ENCODE measurements around the gene STAT6.

Gene STAT6

GRCh38 chr12:57146961-57147944 is 36.1 kb upstream of the STAT6 start, which contains the start of gene LRP1-AS:
Gene LRP1-AS (minus strand): TSS chr12:57147619.
- no peak for DNase-seq (ENCODE audit: low read depth in 2 of 2)

- no peak for DNase-seq (ENCODE audit: low read depth in 2 of 2)
These were observed 34.9 kb upstream of the STAT6 start for GRCh38 chr12:57146092-57146491.

GRCh38 chr12:57145460-57146059 is 34.4 kb upstream of the STAT6 start:
- no peak for DNase-seq (ENCODE audit: low read depth in 2 of 2)

- no peak for DNase-seq (ENCODE audit: low read depth in 2 of 2)
These were observed 32.3 kb upstream of the STAT6 start for GRCh38 chr12:57143454-57143853.

GRCh38 chr12:57142727-57143126 is 31.6 kb upstream of the STAT6 start:
- DNase-seq (ENCODE audit: low read depth in 2 of 2), result no peak

DNA sequence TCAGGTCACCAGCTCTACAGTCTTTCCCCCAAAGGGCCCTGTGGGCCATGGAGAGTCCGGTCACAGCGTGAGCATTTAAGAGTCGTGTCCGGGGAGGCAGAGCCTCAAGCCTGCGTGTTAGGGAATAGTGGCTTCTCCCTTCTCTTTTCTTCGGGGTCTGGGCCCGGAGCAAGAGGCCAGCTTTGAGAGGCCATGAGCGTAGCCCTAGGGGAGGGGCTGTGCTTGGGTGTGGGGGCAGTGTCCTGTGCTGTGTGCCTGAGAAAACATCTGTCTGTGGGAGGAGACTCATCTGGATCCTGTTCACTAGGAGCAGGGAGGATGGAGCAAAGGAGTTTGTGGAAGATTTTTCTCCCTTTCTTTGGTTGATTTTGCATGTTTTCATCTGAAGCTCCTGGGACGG is 31.0 kb upstream of the STAT6 start:
- DNase-seq (ENCODE audit: low read depth in 2 of 2), result no peak

GRCh38 chr12:57141249-57141648 is 30.1 kb upstream of the STAT6 start:
- DNase-seq (ENCODE audit: low read depth in 2 of 2), result no peak

DNA sequence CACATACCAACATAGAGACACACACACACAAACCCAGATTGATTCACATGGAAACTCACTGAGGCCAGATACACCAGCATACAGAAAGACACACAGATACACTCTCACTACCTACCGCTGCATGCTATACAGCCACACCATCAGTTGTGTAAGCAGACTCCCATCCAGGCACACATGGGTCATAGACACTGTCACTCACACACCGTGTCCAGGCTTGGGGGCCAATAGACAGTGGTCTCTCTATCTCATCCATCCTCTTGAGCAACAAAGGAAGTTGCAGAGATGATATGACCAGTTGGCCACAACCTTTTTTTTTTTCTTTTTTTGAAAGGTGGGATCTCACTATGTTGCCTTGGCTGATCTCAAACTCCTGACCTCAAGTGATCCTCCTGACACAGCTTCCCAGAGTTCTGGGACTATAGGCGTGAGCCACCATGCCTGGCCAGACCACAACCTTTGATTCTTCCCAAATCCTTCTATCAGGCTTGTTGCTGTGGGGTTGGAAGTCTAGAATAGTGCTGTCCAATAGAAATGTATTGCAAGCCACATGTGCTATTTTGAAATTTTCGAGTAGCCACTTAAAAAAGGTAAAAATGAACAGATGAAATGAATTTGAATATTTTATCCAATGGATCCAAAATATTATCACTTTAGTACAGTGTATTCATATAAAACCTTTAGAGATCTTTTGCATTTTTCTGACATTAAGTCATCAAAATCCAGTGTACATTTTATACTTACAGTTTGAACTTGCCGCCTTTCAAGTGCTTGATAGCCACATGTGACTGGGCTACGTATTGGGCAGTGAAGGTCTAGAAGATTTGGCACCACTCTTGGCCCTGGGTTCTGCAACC is 28.9 kb upstream of the STAT6 start:
- no peak for DNase-seq (ENCODE audit: low read depth in 2 of 2)

DNA sequence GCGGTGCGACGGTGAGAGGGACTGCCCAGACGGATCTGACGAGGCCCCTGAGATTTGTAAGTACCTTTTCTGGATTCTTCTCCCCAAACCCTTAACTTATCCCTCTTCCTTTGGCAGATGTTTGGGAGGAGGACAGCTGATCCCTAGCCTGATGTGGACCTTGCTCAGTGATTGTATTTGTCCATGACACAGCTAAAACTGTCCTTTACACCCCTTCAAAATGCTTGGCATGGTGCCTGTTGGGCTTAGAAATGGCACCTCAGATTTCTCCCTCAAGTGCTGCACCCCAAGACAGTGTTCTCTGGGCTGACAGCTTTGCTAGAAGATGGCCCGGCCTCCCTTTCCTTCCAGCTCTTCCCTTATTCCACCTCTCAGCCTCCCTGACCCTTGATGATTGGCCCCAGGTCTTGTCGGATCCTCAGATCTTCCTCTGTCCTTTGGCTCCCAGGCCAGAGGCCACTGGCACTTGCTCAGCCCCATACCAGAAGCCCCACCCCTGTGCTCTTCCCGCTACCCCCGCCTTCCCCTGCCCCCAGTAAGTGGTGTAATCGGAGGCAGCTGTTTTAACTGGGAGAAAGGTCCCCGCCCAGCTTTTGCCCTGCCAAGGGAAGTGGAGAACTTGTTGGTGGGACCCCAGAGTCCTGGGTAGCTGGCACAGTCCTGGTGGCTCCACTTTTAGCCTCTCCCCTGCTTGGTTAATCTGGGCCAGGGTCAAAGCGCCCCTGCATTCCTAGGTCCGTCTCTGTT is 27.5 kb upstream of the STAT6 start:
- DNase-seq (ENCODE audit: low read depth in 2 of 2), result no peak

GRCh38 chr12:57135527-57136326 is 24.6 kb upstream of the STAT6 start:
- DNase-seq (ENCODE audit: low read depth in 2 of 2), result no peak

DNA sequence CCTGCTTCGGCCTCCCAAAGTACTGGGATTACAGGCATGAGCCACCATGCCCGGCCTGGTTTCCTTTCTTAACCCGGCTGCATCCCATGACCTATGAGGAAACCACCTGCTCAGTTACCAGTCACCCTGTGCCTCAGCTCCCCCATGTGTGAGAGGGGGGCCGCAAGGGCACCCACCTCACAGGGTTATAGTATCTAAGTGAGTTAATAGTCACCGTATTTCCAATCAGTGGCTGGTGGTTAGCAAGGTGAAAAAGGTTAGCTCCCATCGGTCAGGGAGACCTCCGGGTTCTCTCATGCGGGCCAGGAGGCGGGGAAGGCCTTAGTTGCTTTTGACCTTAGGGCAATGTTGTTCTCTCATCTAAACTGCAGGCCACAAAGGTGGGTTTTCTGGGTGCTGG is 23.8 kb upstream of the STAT6 start:
- DNase-seq (ENCODE audit: low read depth in 2 of 2), result no peak

- no peak for DNase-seq (ENCODE audit: low read depth in 2 of 2)
These were observed 22.8 kb upstream of the STAT6 start for GRCh38 chr12:57133916-57134315.

GRCh38 chr12:57133013-57133569 is 21.9 kb upstream of the STAT6 start:
- no peak for DNase-seq (ENCODE audit: low read depth in 2 of 2)

DNA sequence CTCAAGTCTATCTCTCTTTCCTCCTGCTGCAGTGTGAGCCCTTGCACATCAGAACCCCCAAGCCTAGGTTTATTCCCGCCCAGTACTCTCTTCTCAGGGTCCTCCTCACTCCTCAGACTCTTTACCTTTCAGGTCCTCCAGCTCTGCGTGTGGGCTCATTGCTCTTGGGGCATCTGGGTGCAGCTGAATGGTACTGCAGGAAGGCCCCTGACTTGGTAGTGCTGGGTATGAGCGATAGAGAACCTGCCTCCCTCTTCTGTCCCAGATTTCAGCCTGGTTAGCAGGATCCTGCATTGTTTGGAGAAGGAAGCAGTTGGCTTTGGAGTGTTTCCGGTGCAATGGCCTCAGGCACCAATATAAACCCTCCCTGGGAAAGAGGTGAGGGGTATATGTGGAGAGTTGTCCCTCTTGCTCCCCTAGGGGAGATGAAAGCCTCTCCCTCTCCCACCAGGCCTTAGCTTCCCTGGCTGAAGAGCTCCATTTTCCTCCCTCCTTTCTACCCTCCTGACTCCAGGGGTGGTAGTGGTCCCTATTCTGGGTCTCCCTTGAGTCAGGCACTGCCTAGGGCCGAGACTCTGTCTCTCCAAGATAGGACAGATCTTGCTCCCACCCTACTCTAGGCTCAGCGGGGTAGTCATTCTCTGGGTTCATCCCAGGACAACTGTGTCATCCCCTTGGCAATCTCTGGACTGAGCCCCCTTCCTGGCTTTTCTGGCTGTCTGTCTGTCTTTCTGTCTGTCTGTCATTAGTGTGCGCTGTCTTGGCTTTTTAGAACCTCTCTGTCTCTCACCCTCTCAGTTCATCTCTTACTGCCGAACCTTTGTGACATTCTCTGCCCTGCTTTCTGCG is 21.0 kb upstream of the STAT6 start:
- DNase-seq (ENCODE audit: low read depth in 2 of 2), result no peak

GRCh38 chr12:57130941-57131340 is 19.8 kb upstream of the STAT6 start:
- no peak for DNase-seq (ENCODE audit: low read depth in 2 of 2)

- DNase-seq (ENCODE audit: low read depth in 2 of 2), result no peak
These were observed 18.7 kb upstream of the STAT6 start for GRCh38 chr12:57129889-57130288.

DNA sequence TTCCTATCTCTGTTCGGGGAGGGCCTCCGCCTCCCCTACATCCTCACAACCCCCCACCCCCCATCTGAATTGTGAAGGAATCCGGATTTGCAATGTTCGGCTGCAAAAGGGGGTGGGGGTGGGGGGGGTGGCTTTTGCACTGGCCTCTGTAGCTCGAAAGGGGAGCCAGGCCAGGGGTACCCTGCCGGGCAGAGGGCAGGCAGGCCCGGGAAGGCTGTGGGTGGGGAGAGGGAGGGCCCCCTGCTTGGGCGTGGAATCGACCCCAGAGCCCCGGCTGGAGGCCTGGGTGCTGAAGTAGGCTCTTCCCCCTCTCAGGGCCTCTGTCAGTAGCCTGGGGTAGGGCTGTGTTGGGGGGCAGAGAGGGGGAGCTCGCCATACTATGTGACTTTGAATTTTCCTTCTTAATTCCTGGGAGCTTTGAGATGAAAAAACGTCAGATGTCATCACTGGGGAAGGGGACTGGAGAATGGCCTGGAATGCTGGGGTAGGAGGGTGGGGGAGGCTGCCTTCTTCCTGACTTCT is 18.2 kb upstream of the STAT6 start:
- DNase-seq (ENCODE audit: low read depth in 2 of 2), result no peak

GRCh38 chr12:57128519-57129247 is 17.5 kb upstream of the STAT6 start:
- DNase-seq (ENCODE audit: low read depth in 2 of 2), result no peak

All from stimulated activated CD4-positive, alpha-beta T cell treated with anti-CD3 and anti-CD28 coated beads, Interleukin-12 subunit alpha, Interleukin-12 subunit beta, amount 100 ng/mL, for 24 hours (primary cell).